DND-41 (cell line): ENCODE data around the gene POLR3A.

Experiments used
- CTCF ChIP-seq: IDR thresholded peaks from 2 replicates; pipeline ENCODE4 v1.5.1; 2012; ENCODE audit warnings: borderline replicate concordance, low read length, moderate library complexity, mild to moderate bottlenecking; ENCODE audit not compliant: poor library complexity, severe bottlenecking; ENCODE audit errors: extremely low read depth
- EZH2 ChIP-seq: IDR thresholded peaks from 3 replicates; pipeline ENCODE4 v1.6.1; 2012; ENCODE audit warnings: borderline replicate concordance, low read depth, mild to moderate bottlenecking, moderate library complexity, low read length, inconsistent platforms; ENCODE audit not compliant: severe bottlenecking

GRCh38 chr10:77981281-77981680, 48.0 kb downstream of the POLR3A start:
- no peak for TF ChIP-seq CTCF
- TF ChIP-seq EZH2 = no peak
